HG03045 (cell line): ENCODE data around the gene ZNF334.
A peak's percentile ranks its signal among the peaks of the same experiment; 100 is the strongest.

Source experiments
- ATAC-seq: cut with Tn5 transposase; IDR thresholded peaks from one replicate; pipeline ENCODE4 v1.9.1; 2021; ENCODE audit warnings: mild to moderate bottlenecking, moderate library complexity; ENCODE audit not compliant: unreplicated experiment

ZNF334 gene

GRCh38 chr20:46512943-46513844, at the start of gene ZNF334:
TSS of gene ZNF334 (minus strand) at chr20:46513559. CDS start at chr20:46512102, 1,457 bp downstream.
- ATAC-seq = peak; percentile 42

- no peak for ATAC-seq
These were observed 49.2 kb upstream of the ZNF334 start for GRCh38 chr20:46562373-46563169.

- no peak for ATAC-seq
These were observed 48.6 kb upstream of the ZNF334 start for GRCh38 chr20:46562009-46562372.

- ATAC-seq = no peak
These were observed 46.5 kb upstream of the ZNF334 start for GRCh38 chr20:46559685-46560440.

- ATAC-seq = no peak
These were observed 45.6 kb upstream of the ZNF334 start for GRCh38 chr20:46559001-46559400.

- ATAC-seq = no peak
These were observed 45.2 kb upstream of the ZNF334 start for GRCh38 chr20:46558511-46558959.

GRCh38 chr20:46557231-46557956, 44.0 kb upstream of the ZNF334 start:
- ATAC-seq = no peak

- ATAC-seq = no peak
These were observed 42.1 kb upstream of the ZNF334 start for GRCh38 chr20:46555370-46555956.

- no peak for ATAC-seq
These were observed 41.5 kb upstream of the ZNF334 start for GRCh38 chr20:46554828-46555227.

GRCh38 chr20:46553926-46554325, 40.6 kb upstream of the ZNF334 start:
- no peak for ATAC-seq

- ATAC-seq = peak; percentile 57
These were observed 39.4 kb upstream of the ZNF334 start for GRCh38 chr20:46552460-46553420.

- ATAC-seq = no peak
These were observed 38.4 kb upstream of the ZNF334 start for GRCh38 chr20:46551522-46552381.

- ATAC-seq = no peak
These were observed 37.1 kb upstream of the ZNF334 start, which contains the start of gene OCSTAMP for GRCh38 chr20:46550461-46550860. TSS of gene OCSTAMP (minus strand) at chr20:46550654. CDS start at chr20:46550560, 94 bp downstream.

- no peak for ATAC-seq
These were observed 36.0 kb upstream of the ZNF334 start for GRCh38 chr20:46549188-46549972.

- ATAC-seq = no peak
These were observed 35.3 kb upstream of the ZNF334 start for GRCh38 chr20:46548688-46549087.

GRCh38 chr20:46547995-46548394, 34.6 kb upstream of the ZNF334 start:
- ATAC-seq = no peak

GRCh38 chr20:46546936-46547335, 33.6 kb upstream of the ZNF334 start:
- ATAC-seq = no peak
